Measurements from ENCODE around the gene WDR17.

DNA sequence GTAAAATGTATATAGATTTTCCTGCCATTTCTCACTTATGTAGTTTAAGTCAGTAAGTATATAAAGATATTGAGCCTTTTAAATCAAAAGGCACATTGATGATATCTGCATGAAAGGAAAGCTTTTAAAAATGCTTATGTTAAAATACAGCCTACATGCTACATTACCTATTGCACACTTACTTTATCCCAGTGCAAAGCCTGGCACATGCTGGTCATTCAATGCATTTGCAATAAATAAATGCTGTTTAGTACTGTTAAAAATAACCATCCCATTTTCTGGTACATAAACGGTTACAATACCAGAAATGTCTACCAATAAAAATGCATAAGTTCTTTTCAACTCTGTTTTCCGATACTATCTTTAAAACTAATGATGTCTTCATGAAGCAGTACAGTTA lies 151.9 kb downstream of the WDR17 start:
- TF ChIP-seq, protein P1, sequence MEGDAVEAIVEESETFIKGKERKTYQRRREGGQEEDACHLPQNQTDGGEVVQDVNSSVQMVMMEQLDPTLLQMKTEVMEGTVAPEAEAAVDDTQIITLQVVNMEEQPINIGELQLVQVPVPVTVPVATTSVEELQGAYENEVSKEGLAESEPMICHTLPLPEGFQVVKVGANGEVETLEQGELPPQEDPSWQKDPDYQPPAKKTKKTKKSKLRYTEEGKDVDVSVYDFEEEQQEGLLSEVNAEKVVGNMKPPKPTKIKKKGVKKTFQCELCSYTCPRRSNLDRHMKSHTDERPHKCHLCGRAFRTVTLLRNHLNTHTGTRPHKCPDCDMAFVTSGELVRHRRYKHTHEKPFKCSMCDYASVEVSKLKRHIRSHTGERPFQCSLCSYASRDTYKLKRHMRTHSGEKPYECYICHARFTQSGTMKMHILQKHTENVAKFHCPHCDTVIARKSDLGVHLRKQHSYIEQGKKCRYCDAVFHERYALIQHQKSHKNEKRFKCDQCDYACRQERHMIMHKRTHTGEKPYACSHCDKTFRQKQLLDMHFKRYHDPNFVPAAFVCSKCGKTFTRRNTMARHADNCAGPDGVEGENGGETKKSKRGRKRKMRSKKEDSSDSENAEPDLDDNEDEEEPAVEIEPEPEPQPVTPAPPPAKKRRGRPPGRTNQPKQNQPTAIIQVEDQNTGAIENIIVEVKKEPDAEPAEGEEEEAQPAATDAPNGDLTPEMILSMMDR (IDR thresholded peaks at IDR 0.05), result no peak
- TF ChIP-seq POLR2A (IDR thresholded peaks at IDR 0.05) (no peak), POLR2AphosphoS5 (IDR thresholded peaks at IDR 0.05) (no peak)
